ENCODE measurements around the gene PLEKHG3. TPM values are rescaled to one million over a fixed set of nuclear protein-coding genes. Genes with fewer than 3 reads are reported as not detected.
A peak's percentile ranks its signal among the peaks of the same experiment; 100 is the strongest.

PLEKHG3 gene
- total and polyA plus RNA-seq, 3 donors from 2014 or later = 20.1 to 21.6 (median 20.6) TPM

DNA sequence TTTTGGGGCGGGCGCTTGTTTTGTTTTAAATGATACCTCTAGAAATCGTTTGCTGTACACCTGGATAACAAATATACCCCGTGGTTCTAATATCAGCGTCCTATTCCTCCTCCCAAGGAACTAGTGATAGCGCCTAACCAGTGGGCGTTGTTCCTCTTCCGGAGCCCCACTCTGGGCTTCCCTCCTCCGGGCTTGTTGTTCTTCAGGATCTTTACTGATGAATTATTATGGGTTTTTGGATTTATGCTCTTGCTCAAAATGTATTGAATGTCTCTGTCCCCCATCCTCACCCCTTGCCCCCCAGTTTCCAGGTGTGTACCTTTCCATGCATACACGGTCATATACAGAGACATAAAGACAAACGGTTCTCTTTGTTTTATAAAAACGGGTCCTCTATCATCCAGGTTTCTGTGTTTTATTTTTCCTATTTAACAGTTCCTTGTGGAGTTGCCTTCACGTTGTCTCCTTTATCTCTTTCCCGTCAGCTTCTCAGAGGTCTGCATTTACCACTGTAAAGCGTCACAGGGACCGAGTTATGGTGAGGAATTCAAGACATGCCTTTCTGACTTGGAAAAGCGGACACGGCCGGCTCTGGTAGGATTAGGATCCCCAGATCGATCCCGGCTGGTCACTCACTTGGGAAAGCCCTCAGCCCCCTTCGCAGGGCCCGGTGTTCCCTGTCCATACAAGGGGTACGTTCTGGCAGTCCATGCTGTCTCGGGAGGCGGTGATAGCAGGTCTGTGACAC is 655 bp upstream of the PLEKHG3 start:
- peaks cover 16% of the 10 kb centered on the region for H3K4me1 ChIP-seq

DNA sequence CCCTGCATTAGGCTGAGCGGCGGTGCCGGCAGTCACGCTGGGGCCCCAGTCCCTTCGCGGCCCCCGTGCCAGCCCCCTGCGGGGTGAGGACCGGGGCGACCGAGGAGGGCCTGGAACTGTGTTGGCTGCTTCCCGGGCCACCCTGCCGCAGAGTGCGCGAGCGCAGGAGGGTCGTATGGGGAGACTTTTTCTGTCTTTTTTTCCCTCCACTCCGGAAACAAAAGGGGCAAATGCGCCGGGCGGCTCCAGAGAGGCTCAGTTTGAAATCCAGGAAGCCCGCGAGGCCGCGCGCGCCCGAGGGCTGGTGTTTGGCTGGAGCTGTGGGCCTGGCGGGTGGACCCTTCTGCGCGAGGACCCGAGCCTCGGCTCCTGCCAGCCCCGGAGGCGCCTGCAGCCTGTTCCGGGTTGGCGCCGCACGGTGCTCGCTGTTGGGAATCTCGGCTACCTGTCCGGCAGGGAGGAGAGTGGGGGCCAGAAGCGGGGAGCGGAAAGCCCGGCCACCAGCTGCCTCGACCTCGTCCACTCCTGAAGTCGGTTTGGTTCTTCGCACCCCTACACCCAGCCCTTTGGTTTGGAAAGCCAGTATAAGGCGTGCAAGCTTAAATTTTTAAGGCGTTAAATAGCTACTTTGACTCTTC is 638 bp downstream of the PLEKHG3 start:
- DNase-seq = peak; percentile 48
- no peaks in the 10 kb centered on the region for H3K36me3 ChIP-seq (ENCODE audit: low read depth, missing control alignments)
- no peaks in the 10 kb centered on the region for H3K9me3 ChIP-seq
- peak overlapping the region; percentile 80 to 83 for H3K4me3 ChIP-seq
- intact Hi-C loops (cut with DNase I; ENCODE audit: low total_unique reads) = no loop called here
- 0 to 1% methylated on average over 25 to 48 of the region's 51 CpGs for WGBS, 2 donors
- TF ChIP-seq, protein P1, sequence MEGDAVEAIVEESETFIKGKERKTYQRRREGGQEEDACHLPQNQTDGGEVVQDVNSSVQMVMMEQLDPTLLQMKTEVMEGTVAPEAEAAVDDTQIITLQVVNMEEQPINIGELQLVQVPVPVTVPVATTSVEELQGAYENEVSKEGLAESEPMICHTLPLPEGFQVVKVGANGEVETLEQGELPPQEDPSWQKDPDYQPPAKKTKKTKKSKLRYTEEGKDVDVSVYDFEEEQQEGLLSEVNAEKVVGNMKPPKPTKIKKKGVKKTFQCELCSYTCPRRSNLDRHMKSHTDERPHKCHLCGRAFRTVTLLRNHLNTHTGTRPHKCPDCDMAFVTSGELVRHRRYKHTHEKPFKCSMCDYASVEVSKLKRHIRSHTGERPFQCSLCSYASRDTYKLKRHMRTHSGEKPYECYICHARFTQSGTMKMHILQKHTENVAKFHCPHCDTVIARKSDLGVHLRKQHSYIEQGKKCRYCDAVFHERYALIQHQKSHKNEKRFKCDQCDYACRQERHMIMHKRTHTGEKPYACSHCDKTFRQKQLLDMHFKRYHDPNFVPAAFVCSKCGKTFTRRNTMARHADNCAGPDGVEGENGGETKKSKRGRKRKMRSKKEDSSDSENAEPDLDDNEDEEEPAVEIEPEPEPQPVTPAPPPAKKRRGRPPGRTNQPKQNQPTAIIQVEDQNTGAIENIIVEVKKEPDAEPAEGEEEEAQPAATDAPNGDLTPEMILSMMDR (IDR thresholded peaks at IDR 0.05) = no peak
- no peak for TF ChIP-seq POLR2A (IDR thresholded peaks at IDR 0.05)
- peak overlapping the region; percentile 78 to 85 for H3K27ac ChIP-seq
- H3K4me1 ChIP-seq = peaks cover 25% of the 10 kb centered on the region
- H3K27me3 ChIP-seq = no peaks in the 10 kb centered on the region

More for the DNA sequence above, 655 bp upstream of the PLEKHG3 start:
- Histone ChIP-seq H3K36me3 (ENCODE audit: low read depth, missing control alignments) (no peaks in the 10 kb centered on the region), H3K9me3 (no peaks in the 10 kb centered on the region), H3K27ac (peak overlapping the region; percentile 78 to 85), H3K4me3 (peak overlapping the region; percentile 80 to 83), H3K27me3 (no peaks in the 10 kb centered on the region)
- DNase-seq = no peak
- intact Hi-C loops (cut with DNase I; ENCODE audit: low total_unique reads) = no loop called here
- no peak for TF ChIP-seq POLR2A (IDR thresholded peaks at IDR 0.05)
- TF ChIP-seq, protein P1 (IDR thresholded peaks at IDR 0.05) = no peak
- 22 to 23% methylated on average over 26 of the region's 26 CpGs for WGBS, 2 donors

DNA sequence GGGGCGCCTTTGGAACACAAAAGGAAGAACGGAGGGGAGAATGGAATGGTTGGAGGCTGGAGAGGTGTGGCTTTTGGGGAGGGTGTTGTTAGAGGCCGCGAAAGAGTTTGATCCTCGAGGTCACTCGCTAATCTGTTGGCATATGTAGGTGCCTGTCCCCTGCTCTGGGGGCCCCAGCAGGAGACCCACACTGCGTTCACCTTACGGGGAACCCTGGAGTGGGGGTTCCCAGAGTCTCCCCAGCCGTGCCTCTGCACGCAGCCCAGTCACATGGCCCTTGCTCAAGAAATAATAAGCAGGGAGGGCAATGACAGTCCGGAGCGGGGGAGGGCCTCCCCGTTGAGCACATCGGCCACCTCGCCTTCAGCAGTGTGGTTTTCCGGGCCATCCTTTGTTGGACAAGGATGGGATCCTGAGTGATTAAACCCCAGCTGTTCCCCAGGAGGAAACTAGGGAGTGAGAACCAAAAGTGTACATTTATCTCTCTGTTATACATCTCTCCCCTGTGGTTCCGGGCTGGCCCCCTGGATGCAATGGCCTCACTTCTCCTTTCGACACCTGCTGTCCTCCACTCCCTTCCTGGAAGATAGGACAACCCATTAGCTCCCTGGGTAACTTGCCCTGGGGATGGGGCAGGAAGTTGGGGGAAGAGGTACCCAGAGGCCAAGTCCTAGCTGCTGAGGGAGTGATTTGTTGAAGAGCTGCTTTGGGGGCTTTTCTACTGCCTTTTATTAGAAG is 1.3 kb downstream of the PLEKHG3 start:
- no peak for TF ChIP-seq POLR2A (IDR thresholded peaks at IDR 0.05)
- TF ChIP-seq, protein P1 (IDR thresholded peaks at IDR 0.05) = no peak
- no peaks in the 10 kb centered on the region for H3K36me3 ChIP-seq (ENCODE audit: low read depth, missing control alignments)
- no peaks in the 10 kb centered on the region for H3K27me3 ChIP-seq
- H3K4me1 ChIP-seq = peaks cover 29% of the 10 kb centered on the region
- H3K27ac ChIP-seq = peak overlapping the region; percentile 78 to 85
- WGBS, 2 donors = 9 to 12% methylated on average over 16 to 18 of the region's 18 CpGs
- intact Hi-C loops (cut with DNase I; ENCODE audit: low total_unique reads) = no loop called here
- H3K9me3 ChIP-seq = no peaks in the 10 kb centered on the region
- peak; percentile 60 for DNase-seq
- H3K4me3 ChIP-seq = peak overlapping the region; percentile 80 to 83

DNA sequence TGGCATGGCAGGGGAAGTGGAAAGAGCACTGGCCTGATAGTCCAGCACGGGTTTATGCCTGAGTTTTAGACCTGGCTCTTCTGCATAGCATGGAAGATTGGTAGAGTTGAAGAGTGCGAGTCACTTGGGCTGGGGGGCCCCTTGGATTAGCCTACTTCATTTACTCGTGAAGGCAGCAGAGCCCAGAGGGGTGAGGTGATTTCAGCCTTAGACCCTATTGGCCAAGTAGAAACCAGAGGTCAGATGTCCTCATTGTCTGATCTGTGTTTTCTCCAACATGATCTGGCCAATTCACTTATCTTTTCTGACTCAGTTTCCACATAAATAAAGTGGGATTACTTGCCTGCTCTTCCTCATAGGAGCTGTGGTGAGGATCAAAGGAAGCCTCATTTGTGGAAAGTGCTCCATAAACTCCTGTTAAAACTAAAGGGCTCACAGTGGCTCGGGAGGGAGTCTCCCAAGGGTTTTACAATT is 1.9 kb downstream of the PLEKHG3 start:
- DNase-seq = no peak
- WGBS, 2 donors = 45% methylated on average over 4 of the region's 4 CpGs
- H3K27ac ChIP-seq = peak overlapping the region; percentile 78 to 85
- no peaks in the 10 kb centered on the region for H3K36me3 ChIP-seq (ENCODE audit: low read depth, missing control alignments)
- H3K4me1 ChIP-seq = peaks cover 35% of the 10 kb centered on the region
- H3K4me3 ChIP-seq = peak overlapping the region in 1 of 2 donors; percentile 83
- intact Hi-C loops (cut with DNase I; ENCODE audit: low total_unique reads) = no loop called here
- TF ChIP-seq, protein P1 (IDR thresholded peaks at IDR 0.05) = no peak
- TF ChIP-seq POLR2A (IDR thresholded peaks at IDR 0.05) = no peak
- H3K27me3 ChIP-seq = no peaks in the 10 kb centered on the region
- H3K9me3 ChIP-seq = no peaks in the 10 kb centered on the region
